Dermis blood vessel endothelial cell (primary cell): ENCODE data around the gene NPR1. TPM values are rescaled to one million over a fixed set of nuclear protein-coding genes. Genes with fewer than 3 reads are reported as not detected.

Source experiments
- DNase-seq: peaks from one replicate; pipeline ENCODE4 v3.0.0; 2010
- total RNA-seq: library from RNA; depleted of rRNA; stranded (reverse); fragments of >200 nt; gene quantifications from 2 replicates; pipeline ENCODE4 v1.2.3, GENCODE V29; 2014

Gene NPR1
- total RNA-seq, 1 donor from 2014 or later = 56.5 TPM

- peak; percentile 71 for DNase-seq
Observed at GRCh38 chr1:153728305-153729066, 50.0 kb downstream of the NPR1 start.

- DNase-seq = no peak
Observed at GRCh38 chr1:153730468-153730988, 52.0 kb downstream of the NPR1 start.

GRCh38 chr1:153733970-153734369 is 55.5 kb downstream of the NPR1 start:
- DNase-seq = no peak

- DNase-seq = no peak
Observed at GRCh38 chr1:153734396-153735089, 56.1 kb downstream of the NPR1 start.

GRCh38 chr1:153735090-153735420 is 56.6 kb downstream of the NPR1 start:
- no peak for DNase-seq

GRCh38 chr1:153741986-153742385 is 63.5 kb downstream of the NPR1 start:
- DNase-seq = no peak

- no peak for DNase-seq
Observed at GRCh38 chr1:153742411-153743142, 64.1 kb downstream of the NPR1 start.

Other genes with a start within 250 kb of the NPR1 start
- not detected in 2 replicates for gene S100A7, start 218.0 kb upstream of the NPR1 start, total RNA-seq
- 239 and 342 TPM in 2 replicates for gene S100A6, start 142.7 kb upstream of the NPR1 start, total RNA-seq
- not detected in 2 replicates for gene S100A5, start 137.8 kb upstream of the NPR1 start, total RNA-seq
- gene S100A4, start 132.9 kb upstream of the NPR1 start, total RNA-seq = 7.1 and 22.6 TPM in 2 replicates
- 1.3 and 1.4 TPM in 2 replicates for gene S100A3, start 129.4 kb upstream of the NPR1 start, total RNA-seq
- 0.51 and 0.98 TPM in 2 replicates for gene S100A2, start 112.8 kb upstream of the NPR1 start, total RNA-seq
- gene S100A16, start 65.6 kb upstream of the NPR1 start, total RNA-seq = 581 and 601 TPM in 2 replicates
- 0.42 and 0.68 TPM in 2 replicates for gene S100A14, start 62.4 kb upstream of the NPR1 start, total RNA-seq
- gene S100A13, start 51.2 kb upstream of the NPR1 start, total RNA-seq = 39.0 and 91.7 TPM in 2 replicates
- gene S100A1, start 50.3 kb upstream of the NPR1 start, total RNA-seq = not detected in 2 replicates
- gene CHTOP, start 44.6 kb upstream of the NPR1 start, total RNA-seq = 21.1 and 25.9 TPM in 2 replicates
- gene SNAPIN, start 20.0 kb upstream of the NPR1 start, total RNA-seq = 45.6 and 60.8 TPM in 2 replicates
- 267 and 268 TPM in 2 replicates for gene ILF2, start 7.7 kb upstream of the NPR1 start, total RNA-seq
- gene INTS3, start 49.4 kb downstream of the NPR1 start, total RNA-seq = 31.3 and 42.7 TPM in 2 replicates
- 27.6 and 30.0 TPM in 2 replicates for gene SLC27A3, start 96.7 kb downstream of the NPR1 start, total RNA-seq
- gene GATAD2B, start 244.3 kb downstream of the NPR1 start, total RNA-seq = 5.4 and 9.9 TPM in 2 replicates